ENCODE results near the gene FNDC1.

Gene FNDC1

DNA sequence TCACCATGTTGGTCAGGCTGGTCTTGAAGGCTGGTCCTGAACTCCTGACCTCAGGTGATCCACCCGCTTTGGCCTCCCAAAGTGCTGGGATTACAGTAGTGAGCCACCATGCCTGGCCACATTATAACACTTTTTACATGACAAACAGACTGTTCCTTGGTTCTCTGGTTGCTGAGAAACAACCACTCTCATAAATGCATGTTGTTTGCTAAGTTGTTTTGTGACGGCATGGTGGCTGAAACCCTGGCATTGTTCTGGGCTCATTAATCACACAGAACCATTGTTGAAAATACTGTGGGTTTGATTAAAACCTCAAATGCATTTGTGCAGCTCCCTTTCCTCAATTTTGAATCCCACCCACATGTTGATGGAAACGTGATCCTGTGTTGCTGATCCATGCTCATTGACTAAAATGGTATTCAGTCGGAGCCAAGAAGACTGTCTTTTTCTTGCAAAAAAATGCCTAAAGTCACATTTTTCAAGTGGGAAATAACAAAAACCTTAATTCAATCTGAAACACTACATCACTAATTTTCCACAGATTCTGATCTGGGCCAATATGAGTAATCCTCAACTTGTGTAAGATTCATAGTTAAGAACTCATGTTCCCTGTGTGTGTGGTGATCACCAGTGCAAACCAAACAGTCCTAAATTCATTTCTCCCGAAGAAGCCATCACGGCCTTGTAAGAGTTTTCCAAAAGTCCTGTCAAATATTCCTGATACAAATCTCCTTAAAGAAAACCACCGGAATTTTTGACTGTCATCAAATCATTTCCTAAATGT is 132.8 kb downstream of the FNDC1 start:
- Histone ChIP-seq H3K4me3 (ENCODE audit: low read length) (no peak overlapping the region), H3K27ac (ENCODE audit: low read length) (no peak overlapping the region), H3K36me3 (ENCODE audit: insufficient read depth, low read depth, low read length) (no peaks in the 10 kb centered on the region), H3K9ac (ENCODE audit: low read depth, low read length) (no peak overlapping the region), H3K4me1 (ENCODE audit: insufficient read depth, low read length) (no peaks in the 10 kb centered on the region; the same call in 1 of the 2 replicates), H3K9me3 (ENCODE audit: insufficient read depth, low read depth, low read length) (no peaks in the 10 kb centered on the region), H3K27me3 (ENCODE audit: insufficient read depth, low read length) (no peaks in the 10 kb centered on the region)

DNA sequence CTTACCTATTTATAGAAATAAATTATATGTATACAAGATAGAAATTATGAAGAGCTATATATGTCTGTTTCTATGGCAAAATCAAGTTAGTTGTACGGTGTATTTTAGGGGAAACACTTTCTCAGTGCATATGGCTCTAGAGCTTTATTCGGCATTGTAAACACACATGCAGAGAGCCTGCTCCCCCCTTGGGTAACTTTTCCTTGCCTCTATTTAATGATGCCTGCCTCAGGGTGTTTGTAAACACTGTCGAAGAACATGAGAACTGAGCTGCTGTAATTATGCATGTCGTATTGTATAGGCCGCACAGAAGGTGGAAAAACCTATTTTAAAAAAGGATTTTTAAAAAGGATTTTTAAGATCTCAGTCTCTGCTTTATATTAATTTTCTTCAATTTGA is 133.4 kb downstream of the FNDC1 start:
- Histone ChIP-seq H3K4me3 (ENCODE audit: low read length) (no peak overlapping the region), H3K27ac (ENCODE audit: low read length) (no peak overlapping the region), H3K36me3 (ENCODE audit: insufficient read depth, low read depth, low read length) (no peaks in the 10 kb centered on the region), H3K9ac (ENCODE audit: low read depth, low read length) (no peak overlapping the region), H3K9me3 (ENCODE audit: insufficient read depth, low read depth, low read length) (no peaks in the 10 kb centered on the region), H3K4me1 (ENCODE audit: insufficient read depth, low read length) (no peaks in the 10 kb centered on the region; the same call in 1 of the 2 replicates), H3K27me3 (ENCODE audit: insufficient read depth, low read length) (no peaks in the 10 kb centered on the region)

DNA sequence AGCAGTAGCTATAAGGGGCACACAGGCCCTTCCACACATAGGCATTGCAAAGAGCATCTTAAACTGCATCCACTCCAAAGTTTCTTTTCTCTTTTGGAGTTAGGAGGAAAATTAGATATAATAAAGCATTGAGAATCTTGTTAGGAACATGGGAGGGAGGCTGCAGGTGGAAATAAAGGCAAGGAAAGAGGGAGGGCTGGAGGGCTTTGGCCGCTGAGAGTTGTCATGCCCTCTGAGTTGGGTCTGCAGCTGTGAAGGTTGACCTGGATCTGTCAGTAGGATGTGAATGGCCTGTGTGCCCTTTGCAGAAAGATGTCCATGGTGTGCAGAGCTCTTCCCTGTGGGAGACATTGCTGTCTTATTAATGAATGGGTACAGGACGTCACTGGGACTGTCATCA is 134.0 kb downstream of the FNDC1 start:
- Histone ChIP-seq H3K9ac (ENCODE audit: low read depth, low read length) (no peak overlapping the region), H3K9me3 (ENCODE audit: insufficient read depth, low read depth, low read length) (no peaks in the 10 kb centered on the region), H3K36me3 (ENCODE audit: insufficient read depth, low read depth, low read length) (no peaks in the 10 kb centered on the region), H3K4me3 (ENCODE audit: low read length) (no peak overlapping the region), H3K4me1 (ENCODE audit: insufficient read depth, low read length) (no peaks in the 10 kb centered on the region; the same call in 1 of the 2 replicates), H3K27ac (ENCODE audit: low read length) (no peak overlapping the region), H3K27me3 (ENCODE audit: insufficient read depth, low read length) (no peaks in the 10 kb centered on the region)

DNA sequence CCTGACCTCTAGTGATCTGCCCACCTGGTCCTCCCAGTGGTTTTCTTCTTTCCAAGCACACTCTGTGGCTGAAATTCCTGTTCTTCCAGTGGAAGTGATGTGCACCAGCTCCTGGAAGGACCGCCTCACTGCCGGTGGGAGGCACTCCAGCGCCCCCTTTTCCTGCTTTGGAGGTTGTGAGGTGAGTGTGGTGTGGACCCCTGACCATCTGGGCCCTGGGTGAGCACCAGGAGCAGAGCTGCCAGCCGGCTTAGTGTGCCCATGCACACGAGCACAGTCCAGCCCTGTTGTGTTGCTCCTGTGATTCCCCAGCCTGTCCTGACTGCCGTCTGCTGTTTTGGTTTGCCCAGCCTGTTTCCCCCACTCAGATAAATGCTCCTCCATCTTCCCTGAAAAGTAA is 134.6 kb downstream of the FNDC1 start:
- Histone ChIP-seq H3K27ac (ENCODE audit: low read length) (no peak overlapping the region), H3K9ac (ENCODE audit: low read depth, low read length) (no peak overlapping the region), H3K4me1 (ENCODE audit: insufficient read depth, low read length) (no peaks in the 10 kb centered on the region; the same call in 1 of the 2 replicates), H3K27me3 (ENCODE audit: insufficient read depth, low read length) (no peaks in the 10 kb centered on the region), H3K9me3 (ENCODE audit: insufficient read depth, low read depth, low read length) (no peaks in the 10 kb centered on the region), H3K36me3 (ENCODE audit: insufficient read depth, low read depth, low read length) (no peaks in the 10 kb centered on the region), H3K4me3 (ENCODE audit: low read length) (no peak overlapping the region)

DNA sequence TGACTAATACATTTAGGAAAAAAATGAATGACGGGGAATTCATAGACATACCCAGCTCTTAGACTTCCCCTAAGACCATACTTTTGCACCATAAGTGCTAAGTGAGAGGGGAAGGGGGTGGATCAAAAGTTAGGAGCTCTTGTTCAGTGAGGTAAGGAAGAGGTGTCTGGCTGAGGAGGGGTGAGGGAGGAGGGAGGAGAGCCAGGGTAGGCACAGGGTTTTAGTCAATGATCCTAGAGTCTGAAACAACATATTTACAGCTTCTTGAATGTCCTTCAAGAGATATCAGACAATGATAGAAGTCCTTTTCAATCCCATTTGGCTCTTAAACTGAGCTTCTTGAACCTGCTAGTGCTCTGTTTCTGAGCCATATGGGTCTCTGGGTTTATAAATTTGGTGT is 135.4 kb downstream of the FNDC1 start:
- H3K9ac ChIP-seq (ENCODE audit: low read depth, low read length) = no peak overlapping the region
- H3K4me3 ChIP-seq (ENCODE audit: low read length) = no peak overlapping the region
- no peaks in the 10 kb centered on the region for H3K9me3 ChIP-seq (ENCODE audit: insufficient read depth, low read depth, low read length)
- H3K27ac ChIP-seq (ENCODE audit: low read length) = no peak overlapping the region
- no peaks in the 10 kb centered on the region for H3K27me3 ChIP-seq (ENCODE audit: insufficient read depth, low read length)
- H3K36me3 ChIP-seq (ENCODE audit: insufficient read depth, low read depth, low read length) = no peaks in the 10 kb centered on the region
- no peaks in the 10 kb centered on the region; the same call in 1 of the 2 replicates for H3K4me1 ChIP-seq (ENCODE audit: insufficient read depth, low read length)

DNA sequence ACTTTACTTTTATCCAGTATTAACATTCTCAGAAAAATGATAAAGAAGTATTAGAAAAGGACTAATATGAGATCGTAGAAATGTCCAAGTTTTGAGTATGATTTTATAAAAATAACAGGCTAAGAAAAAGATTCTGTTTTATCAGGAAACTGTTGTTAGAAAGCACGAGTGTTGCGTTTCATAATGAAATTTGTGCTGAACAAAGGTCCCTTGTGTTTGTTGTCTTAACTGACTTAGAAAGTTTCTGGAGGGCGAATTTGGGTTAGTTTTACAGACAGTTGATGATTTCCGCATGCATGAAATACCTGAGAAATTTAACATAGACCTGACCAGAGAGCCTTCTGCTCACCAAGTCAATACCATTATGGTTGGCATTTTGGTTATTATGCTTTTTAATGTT is 136.0 kb downstream of the FNDC1 start:
- Histone ChIP-seq H3K27ac (ENCODE audit: low read length) (no peak overlapping the region), H3K9me3 (ENCODE audit: insufficient read depth, low read depth, low read length) (no peaks in the 10 kb centered on the region)

DNA sequence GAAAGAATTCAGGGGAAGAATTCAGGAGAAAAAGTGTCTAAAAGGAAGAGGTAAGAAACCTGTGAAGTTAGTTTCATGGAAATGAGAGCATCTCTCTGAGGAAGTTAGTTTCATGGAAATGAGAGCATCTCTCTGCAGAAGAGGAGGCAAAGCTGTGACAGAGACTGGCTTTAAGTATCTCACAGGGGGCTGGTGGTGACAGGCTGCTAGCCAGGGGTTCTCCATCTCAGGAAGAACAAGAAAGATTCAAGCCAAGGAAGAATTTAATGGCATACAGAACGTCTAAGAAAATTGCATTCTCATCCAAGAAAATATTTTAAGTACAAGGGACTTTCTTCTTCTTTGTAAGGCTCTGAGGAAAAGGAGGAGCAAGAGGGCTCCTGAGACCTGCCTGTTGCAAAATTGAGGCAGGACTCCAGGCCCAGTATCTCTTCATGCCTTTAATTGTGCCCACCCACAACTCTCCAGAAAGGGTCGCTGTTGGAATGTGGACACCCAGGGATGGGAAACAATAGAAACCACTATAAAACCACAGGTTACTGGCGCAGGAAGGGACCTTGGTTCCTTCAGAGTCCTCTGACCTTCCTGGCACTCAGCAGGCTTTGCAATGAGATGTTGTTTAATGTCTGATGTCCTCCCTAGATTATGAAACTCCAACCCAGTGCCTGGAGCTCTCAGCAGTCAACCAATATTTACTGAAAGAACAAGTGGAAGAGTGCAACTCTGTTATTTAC is 136.8 kb downstream of the FNDC1 start:
- no peaks in the 10 kb centered on the region for H3K27me3 ChIP-seq (ENCODE audit: insufficient read depth, low read length)
- no peaks in the 10 kb centered on the region for H3K36me3 ChIP-seq (ENCODE audit: insufficient read depth, low read depth, low read length)
- no peaks in the 10 kb centered on the region for H3K9me3 ChIP-seq (ENCODE audit: insufficient read depth, low read depth, low read length)
- H3K4me1 ChIP-seq (ENCODE audit: insufficient read depth, low read length) = no peaks in the 10 kb centered on the region
- H3K27ac ChIP-seq (ENCODE audit: low read length) = no peak overlapping the region
- H3K4me3 ChIP-seq (ENCODE audit: low read length) = no peak overlapping the region
- no peak overlapping the region for H3K9ac ChIP-seq (ENCODE audit: low read depth, low read length)

More for the DNA sequence above, 136.0 kb downstream of the FNDC1 start:
- H3K4me3 ChIP-seq (ENCODE audit: low read length) = no peak overlapping the region
- no peak overlapping the region for H3K9ac ChIP-seq (ENCODE audit: low read depth, low read length)
- no peaks in the 10 kb centered on the region for H3K36me3 ChIP-seq (ENCODE audit: insufficient read depth, low read depth, low read length)
- no peaks in the 10 kb centered on the region for H3K27me3 ChIP-seq (ENCODE audit: insufficient read depth, low read length)
- H3K4me1 ChIP-seq (ENCODE audit: insufficient read depth, low read length) = no peaks in the 10 kb centered on the region; the same call in 1 of the 2 replicates

DNA sequence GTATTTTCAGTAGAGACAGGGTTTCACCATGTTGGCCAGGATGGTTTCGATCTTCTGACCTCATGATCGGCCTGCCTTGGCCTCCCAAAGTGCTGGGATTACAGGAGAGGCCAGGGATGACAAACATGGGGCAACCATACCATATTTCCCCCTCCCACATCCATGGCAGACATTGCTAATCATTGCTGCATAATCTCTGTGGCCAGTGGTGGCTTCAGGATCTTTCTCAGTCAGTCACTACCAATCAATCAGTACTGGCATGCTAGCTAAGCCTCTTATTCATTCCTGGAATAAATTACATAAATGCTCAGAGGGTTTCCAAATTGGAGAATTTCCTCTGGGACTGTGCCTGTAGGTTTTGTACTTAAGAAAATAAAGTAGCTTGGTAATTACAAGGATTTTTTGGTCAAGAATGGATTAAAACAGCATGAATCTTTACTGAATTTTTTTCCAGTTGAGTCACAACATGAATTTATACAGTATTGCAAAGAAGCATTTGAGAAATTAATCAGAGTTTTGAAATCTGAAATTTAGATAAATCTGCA is 138.1 kb downstream of the FNDC1 start:
- H3K4me3 ChIP-seq (ENCODE audit: low read length) = no peak overlapping the region
- H3K27ac ChIP-seq (ENCODE audit: low read length) = no peak overlapping the region
- H3K9ac ChIP-seq (ENCODE audit: low read depth, low read length) = no peak overlapping the region
- H3K27me3 ChIP-seq (ENCODE audit: insufficient read depth, low read length) = no peaks in the 10 kb centered on the region
- no peaks in the 10 kb centered on the region for H3K4me1 ChIP-seq (ENCODE audit: insufficient read depth, low read length)
- H3K9me3 ChIP-seq (ENCODE audit: insufficient read depth, low read depth, low read length) = no peaks in the 10 kb centered on the region
- no peaks in the 10 kb centered on the region for H3K36me3 ChIP-seq (ENCODE audit: insufficient read depth, low read depth, low read length)

DNA sequence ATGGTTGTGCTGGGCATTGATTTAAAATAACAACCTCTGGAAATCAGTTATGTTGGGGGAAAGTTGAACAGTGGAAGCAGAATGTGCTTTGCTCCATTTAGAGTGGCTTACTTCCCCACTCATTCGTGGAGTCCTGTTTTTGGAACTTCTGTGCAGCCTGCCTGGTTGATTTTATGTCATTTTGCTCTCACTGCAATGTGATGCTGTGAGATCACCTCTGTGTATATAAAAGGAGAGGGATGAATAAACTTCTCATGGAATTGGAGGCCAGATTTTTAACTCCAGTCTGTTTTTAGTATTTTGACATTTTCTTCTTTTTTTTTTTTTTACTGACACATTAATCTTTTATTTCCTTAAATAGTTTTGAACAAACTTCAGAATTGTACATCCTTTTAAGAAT is 139.0 kb downstream of the FNDC1 start:
- no peak overlapping the region for H3K9ac ChIP-seq (ENCODE audit: low read depth, low read length)
- no peaks in the 10 kb centered on the region for H3K27me3 ChIP-seq (ENCODE audit: insufficient read depth, low read length)
- H3K4me1 ChIP-seq (ENCODE audit: insufficient read depth, low read length) = no peaks in the 10 kb centered on the region
- no peak overlapping the region for H3K4me3 ChIP-seq (ENCODE audit: low read length)
- no peaks in the 10 kb centered on the region for H3K9me3 ChIP-seq (ENCODE audit: insufficient read depth, low read depth, low read length)
- no peak overlapping the region for H3K27ac ChIP-seq (ENCODE audit: low read length)
- H3K36me3 ChIP-seq (ENCODE audit: insufficient read depth, low read depth, low read length) = no peaks in the 10 kb centered on the region

DNA sequence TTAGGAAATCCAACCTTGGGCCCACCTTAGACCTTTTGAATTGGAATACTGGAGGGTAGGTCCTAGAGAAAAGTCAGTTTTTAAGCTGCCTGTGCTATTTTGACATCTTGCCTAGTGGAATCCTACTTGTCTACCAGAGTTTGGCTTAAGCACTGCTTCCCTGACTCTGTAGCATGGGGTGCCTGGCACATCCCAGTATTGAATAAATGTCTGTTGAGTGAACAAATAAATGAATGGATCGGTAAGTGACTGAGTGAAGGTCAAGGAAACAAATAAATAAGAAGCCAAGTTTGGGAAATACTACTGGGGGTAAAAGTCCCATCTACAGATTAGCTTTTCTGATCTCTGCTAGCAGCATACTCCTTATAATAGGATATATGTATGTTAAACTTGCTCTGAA is 140.5 kb downstream of the FNDC1 start:
- no peaks in the 10 kb centered on the region for H3K4me1 ChIP-seq (ENCODE audit: insufficient read depth, low read length)

DNA sequence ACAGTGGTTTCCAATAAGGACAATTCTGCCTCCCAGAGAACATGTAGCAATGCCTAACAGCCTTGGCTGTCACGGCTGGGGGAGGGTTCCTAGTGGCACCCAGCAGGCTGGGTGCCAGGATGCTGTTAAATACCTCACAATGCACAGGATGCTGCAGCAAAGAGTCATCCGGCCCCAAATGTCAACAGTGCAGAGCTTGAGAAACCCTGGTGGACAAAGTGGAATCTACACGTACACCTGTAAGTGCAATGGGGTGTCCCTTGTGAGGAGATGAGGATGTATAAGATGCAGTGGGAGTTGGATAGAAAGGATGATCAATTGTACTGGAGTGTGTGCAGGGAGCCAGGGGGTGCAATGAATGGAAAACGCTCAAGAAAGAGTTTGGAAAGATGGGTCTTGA is 142.4 kb downstream of the FNDC1 start:
- H3K4me3 ChIP-seq (ENCODE audit: low read length) = no peak overlapping the region
- no peaks in the 10 kb centered on the region for H3K27me3 ChIP-seq (ENCODE audit: insufficient read depth, low read length)
- no peaks in the 10 kb centered on the region for H3K9me3 ChIP-seq (ENCODE audit: insufficient read depth, low read depth, low read length)
- no peak overlapping the region for H3K27ac ChIP-seq (ENCODE audit: low read length)
- no peaks in the 10 kb centered on the region for H3K4me1 ChIP-seq (ENCODE audit: insufficient read depth, low read length)
- H3K36me3 ChIP-seq (ENCODE audit: insufficient read depth, low read depth, low read length) = no peaks in the 10 kb centered on the region
- H3K9ac ChIP-seq (ENCODE audit: low read depth, low read length) = no peak overlapping the region

More for the DNA sequence above, 140.5 kb downstream of the FNDC1 start:
- Histone ChIP-seq H3K9ac (ENCODE audit: low read depth, low read length) (no peak overlapping the region), H3K36me3 (ENCODE audit: insufficient read depth, low read depth, low read length) (no peaks in the 10 kb centered on the region), H3K9me3 (ENCODE audit: insufficient read depth, low read depth, low read length) (no peaks in the 10 kb centered on the region), H3K4me3 (ENCODE audit: low read length) (no peak overlapping the region), H3K27ac (ENCODE audit: low read length) (no peak overlapping the region), H3K27me3 (ENCODE audit: insufficient read depth, low read length) (no peaks in the 10 kb centered on the region)

DNA sequence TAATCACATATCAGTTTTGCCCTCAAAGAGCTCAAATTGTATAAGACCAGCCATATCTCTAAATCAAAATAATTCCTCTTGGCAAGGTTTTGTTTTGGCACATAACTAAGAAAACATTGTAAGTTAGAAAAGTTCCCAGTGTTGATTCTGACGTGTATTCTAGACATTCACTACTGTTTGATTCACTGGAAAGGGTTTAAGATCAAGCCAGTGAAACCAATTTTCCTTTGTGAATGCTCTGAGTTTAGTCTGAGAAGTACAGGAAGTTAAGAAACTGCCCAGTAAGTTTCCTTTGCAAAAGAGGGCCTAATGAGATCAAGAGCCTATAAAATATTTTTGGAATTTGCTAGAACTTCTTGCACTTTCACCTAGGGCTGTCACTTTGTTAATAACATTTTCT is 143.0 kb downstream of the FNDC1 start:
- H3K27ac ChIP-seq (ENCODE audit: low read length) = no peak overlapping the region
- H3K36me3 ChIP-seq (ENCODE audit: insufficient read depth, low read depth, low read length) = no peaks in the 10 kb centered on the region
- H3K9ac ChIP-seq (ENCODE audit: low read depth, low read length) = no peak overlapping the region
- no peaks in the 10 kb centered on the region for H3K9me3 ChIP-seq (ENCODE audit: insufficient read depth, low read depth, low read length)
- no peaks in the 10 kb centered on the region for H3K4me1 ChIP-seq (ENCODE audit: insufficient read depth, low read length)
- H3K27me3 ChIP-seq (ENCODE audit: insufficient read depth, low read length) = no peaks in the 10 kb centered on the region
- H3K4me3 ChIP-seq (ENCODE audit: low read length) = no peak overlapping the region

All from iPS-20b (cell line).